Fibroblast of the conjunctiva (primary cell): ENCODE results near the gene SYF2.
"Not testable (repeated sequence)": the region's sequence is repeated elsewhere in the genome, so short reads cannot be mapped to it uniquely, and the experiment has no call there.

Source experiments
- DNase-seq: peaks from one replicate; pipeline ENCODE4 v3.0.0-alpha.2; 2010; ENCODE audit warnings: low read depth

Gene SYF2

DNA sequence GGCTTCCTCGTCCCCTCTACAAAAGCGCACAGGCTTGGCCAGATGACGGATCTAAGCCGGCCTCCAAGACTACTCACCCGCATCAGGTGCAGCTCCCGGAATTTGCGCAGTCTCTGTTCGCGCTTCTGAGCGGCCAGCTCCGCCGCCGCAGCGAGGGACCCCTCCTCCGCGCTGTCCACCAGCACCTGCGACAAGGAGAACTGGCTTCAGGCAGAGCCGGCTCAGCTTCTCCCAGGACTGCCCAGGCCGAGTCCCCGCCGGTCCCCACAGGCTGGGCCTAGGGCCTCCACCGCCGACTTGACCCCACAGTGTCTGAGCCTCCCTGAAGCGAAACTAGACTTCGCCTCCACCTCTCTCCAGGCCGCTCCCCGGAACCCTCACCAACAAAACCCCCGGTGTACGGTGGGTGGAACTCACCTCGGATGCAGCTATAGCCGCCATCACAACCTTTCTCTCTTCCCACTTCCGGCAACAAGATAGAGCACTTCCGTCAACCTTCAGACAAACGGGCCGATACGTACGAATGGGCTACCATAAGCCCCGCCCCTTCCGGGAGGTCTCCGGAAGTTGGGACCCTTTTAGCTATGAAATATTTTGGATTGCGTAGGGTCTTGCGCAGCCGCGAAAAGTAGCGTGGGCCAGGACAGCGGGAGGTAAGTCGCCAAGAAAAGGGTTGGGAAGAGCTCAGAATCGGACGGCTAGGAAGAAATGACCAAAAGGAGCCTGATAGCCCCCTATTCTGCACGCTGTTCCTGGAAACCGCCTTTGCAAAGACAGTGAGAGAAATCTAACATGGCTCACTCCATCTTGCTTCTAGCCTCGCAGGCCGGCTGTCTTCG lies at the start of gene SYF2:
Gene SYF2, minus strand, starts transcription at position 476 of the 839 bp plus-strand sequence. Its CDS starts 35 bp downstream, at position 441.
- peak; percentile 90 for DNase-seq

DNA sequence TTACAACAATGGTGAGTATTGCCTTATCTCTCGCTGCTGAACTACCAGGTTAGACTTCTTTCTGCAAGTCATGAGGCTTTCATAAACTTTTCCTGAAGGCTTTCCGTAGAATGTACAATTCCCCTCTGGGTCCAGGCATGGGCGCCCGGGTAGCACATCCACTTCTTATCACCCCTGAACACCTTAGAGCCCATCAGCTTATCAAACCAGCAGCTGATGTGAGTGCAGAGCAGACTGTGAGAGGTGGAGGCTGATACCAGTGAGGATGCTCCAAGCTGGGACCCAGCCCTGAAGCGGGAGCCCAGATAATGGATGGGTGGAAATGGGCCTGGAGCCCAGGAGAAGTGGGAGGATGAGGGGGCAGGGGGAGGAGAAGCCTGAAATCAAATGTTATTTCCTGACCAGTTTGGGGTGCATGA lies 47.4 kb upstream of the SYF2 start:
- DNase-seq = not testable (repeated sequence)

GRCh38 chr1:25278790-25279189 lies 46.5 kb upstream of the SYF2 start:
- not testable (repeated sequence) for DNase-seq

DNA sequence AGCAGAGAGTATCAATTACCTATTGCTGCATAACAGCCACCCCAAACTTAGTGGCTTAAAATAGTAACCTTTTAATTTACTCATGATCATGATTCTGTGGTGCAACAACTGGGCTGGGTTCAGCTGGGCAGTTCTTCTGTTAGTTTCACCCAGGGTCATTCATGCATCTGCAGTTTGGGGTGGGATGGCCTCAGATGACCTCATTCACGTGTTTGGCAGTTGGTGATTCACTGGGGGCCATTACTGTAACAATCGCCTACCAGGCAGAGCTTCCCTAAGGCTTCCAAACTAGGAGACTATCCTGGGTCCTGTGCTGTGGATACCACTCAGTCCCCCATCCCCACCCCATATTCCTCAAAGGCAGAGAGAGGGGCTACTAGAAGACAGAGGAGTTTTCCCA lies 46.1 kb upstream of the SYF2 start:
- not testable (repeated sequence) for DNase-seq

- DNase-seq = not testable (repeated sequence)
Measured at GRCh38 chr1:25277295-25277694, 45.0 kb upstream of the SYF2 start.

- DNase-seq = not testable (repeated sequence)
Measured at GRCh38 chr1:25275648-25276047, 43.3 kb upstream of the SYF2 start.

GRCh38 chr1:25272238-25272637 lies 39.9 kb upstream of the SYF2 start, which contains the start of gene RHD:
Gene RHD, plus strand, starts transcription at chr1:25272509. Its CDS starts 39 bp downstream, at chr1:25272548.
- not testable (repeated sequence) for DNase-seq

DNA sequence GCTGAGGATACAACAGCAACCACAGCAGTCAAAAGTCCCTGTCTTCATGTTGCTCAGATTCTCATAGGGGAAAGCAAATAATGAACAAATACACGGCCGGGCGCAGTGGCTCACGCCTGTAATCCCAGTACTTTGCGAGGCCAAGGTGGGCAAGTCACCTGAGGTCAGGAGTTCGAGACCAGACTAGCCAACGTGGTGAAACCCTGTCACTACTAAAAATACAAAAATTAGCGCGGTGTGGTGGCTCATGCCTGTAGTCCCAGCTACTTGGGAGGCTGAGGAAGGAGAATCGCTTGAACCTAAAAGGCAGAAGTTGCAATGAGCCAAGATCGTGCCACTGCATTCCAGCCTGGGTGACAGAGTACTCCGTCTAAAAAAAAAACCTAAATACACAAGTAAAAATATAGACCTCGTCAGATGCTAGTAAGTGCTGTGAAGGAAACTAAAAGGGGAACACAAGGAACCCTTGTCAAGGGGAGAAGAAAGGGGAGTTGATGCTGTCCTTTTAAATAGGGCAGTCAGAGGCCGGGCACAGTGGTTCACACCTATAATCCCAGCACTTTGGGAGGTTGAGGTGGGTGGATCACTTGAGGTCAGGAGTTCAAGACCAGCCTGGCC lies 36.0 kb upstream of the SYF2 start:
- DNase-seq = not testable (repeated sequence)

GRCh38 chr1:25267288-25268142 lies 35.2 kb upstream of the SYF2 start:
- peak; percentile 9 for DNase-seq

DNA sequence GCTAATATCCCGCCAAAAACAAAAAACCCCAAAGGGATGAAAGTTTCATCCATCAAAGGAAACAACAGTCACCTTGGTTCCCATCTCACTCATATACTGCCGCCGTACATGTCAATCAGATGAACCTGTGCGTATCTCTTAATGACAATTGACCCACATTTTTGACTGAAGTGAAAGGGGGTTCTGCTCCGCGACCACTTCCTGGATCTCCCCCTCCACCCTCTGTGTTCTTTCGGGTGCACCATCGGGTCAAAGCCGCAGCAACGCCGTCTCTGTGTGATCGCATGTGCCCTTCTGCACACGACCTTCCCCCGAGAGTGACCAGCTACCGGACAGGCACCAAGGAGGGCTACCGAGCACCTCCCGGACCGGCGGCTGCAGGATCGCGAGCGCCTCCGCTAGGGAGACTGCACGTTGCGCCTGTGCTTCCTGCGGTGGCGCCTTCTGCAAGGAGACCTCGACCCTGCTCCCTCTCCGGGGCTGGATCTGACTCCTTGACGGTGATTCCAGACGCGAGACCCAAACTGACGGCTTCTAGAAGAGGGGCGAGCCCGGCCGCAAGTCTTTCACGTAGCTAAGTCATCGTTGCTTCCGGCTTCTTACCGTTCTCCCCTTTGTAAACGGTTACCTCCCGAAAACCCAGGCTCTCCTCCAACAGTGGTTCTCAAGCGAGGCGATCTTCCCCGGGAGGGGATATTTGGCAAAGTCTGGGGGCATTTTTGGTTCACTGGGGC lies 34.4 kb upstream of the SYF2 start:
- not testable (repeated sequence) for DNase-seq

DNA sequence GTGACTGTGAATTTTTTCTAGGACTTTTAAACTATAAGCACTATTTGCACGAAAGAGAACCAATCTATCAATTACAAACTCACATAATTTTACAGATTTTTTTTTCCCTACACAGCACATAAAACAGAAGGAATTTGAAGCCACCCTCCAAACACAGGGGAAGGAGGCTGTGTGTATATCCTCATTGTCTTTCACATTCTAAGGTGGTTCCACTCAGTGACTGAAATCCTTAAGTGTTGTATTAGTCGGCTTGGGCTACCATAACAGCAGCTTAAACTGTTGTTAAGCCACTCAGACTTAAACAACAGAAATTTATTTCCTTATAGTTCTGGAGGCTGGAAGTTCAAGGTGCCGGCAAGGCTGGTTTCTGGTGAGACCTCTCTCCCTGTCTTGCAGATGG lies 28.0 kb upstream of the SYF2 start:
- not testable (repeated sequence) for DNase-seq

DNA sequence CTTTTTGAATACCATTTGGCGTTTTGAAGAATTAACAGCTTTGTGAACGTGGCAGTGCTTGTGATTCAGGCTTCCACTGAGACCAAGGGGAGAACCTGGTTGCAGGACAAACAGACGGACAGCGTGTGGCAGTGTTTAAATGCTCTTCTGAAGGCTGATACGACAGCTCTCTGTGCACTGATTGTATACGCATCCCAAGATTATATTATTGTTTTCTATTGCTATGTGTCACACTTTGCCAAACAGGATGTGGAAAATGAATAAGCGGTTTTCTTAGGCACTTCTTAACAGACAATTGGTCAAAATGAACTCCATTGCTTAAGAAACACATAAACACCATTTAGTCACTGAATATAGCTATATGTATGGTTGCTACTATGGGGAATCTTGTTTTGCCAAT lies 27.5 kb upstream of the SYF2 start:
- not testable (repeated sequence) for DNase-seq

- DNase-seq = no peak
Measured at GRCh38 chr1:25257196-25257595, 24.9 kb upstream of the SYF2 start.

DNA sequence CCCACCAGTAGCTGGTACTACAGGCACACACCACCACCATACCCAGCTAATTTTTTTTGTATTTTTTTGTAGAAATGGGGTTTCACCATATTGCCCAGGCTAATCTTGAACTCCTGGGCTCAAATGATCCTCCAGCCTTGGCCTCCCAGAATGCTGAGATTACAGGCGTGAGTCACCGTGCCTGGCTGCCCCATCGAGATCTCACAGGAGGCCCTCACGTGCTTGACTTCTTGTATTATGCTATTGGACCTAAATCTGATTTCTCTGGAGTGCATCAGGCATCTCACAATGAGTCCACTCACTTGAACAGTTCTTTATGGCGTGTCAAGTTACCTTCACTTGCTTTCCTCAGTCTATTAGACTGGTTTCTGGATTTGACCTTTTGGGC lies 24.3 kb upstream of the SYF2 start:
- no peak for DNase-seq

- DNase-seq = no peak
Measured at GRCh38 chr1:25255706-25256577, 23.6 kb upstream of the SYF2 start.

DNA sequence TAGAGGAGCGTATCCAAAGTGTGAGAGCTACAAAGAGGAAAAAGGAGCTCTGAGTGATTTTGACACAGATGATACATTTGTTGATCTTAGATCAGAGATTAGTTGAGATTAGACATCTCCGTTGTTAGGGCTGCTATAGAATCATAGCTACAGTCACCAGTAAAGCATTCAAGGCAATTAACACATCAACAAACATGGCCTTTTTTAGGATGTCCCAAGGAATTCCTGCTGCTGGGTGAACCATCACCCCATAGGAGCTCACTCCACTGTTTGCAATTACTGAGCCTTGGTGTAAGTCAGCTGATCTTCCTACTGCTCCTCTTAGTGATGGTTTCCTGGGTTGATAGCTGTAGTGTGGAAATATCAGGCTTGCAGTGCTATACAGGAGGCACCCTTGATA lies 21.6 kb upstream of the SYF2 start:
- DNase-seq = no peak

DNA sequence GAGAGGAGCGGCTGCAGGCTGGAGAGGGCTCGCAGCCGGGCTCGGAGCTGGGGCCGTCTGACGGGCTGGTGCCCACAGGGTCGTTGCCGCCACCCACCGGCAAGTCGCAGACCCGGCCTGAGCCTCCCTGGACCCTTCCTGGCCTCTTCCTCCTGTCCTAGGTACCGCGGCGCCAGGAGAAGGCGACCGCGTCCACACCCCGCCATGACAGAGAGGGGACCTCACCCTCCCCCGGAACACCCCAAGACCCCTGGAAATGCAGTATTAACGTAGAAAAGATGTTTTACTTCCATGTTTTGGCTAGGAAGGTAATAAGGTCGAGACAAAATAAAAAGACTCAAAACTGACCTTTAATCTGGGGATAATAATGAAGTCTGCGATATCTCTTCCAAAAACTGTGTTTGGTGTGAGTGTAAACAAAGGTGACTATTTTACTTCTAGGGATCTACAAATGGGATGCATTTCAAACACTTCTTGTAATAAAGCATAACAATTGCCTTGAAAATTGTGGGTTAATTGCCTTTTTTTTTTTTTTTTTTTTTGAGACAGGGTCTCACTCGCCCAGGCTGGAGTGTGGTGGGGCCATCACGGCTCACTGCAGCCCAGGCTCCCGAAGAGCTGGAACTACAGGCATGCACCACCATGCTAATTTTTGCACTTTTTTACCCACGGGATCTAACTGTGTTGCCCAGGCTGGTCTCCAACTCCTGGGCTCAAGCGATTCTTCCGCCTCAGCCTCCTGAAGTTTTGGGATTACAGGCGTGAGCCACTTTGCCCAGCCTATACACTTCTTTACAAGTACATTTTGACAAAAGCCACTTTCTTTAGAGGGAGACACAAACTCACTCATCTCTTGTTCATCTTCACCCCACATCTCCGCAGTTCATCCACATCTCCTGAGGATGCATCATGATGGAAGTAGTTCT lies 15.8 kb upstream of the SYF2 start:
- DNase-seq = no peak

- peak; percentile 98 for DNase-seq
Measured at GRCh38 chr1:25247024-25247828, 14.9 kb upstream of the SYF2 start, which contains the start of gene RSRP1. Gene RSRP1, minus strand, starts transcription at chr1:25247454. Its CDS starts 491 bp downstream, at chr1:25246963.
